Ecto neural progenitor cell (in vitro differentiated cells): ENCODE measurements around the gene MBLAC1.

ENCODE experiments used
- DNase-seq: peaks from one replicate; pipeline ENCODE4 v3.0.0-alpha.2; 2018; ENCODE audit warnings: low spot score

The MBLAC1 gene

DNA sequence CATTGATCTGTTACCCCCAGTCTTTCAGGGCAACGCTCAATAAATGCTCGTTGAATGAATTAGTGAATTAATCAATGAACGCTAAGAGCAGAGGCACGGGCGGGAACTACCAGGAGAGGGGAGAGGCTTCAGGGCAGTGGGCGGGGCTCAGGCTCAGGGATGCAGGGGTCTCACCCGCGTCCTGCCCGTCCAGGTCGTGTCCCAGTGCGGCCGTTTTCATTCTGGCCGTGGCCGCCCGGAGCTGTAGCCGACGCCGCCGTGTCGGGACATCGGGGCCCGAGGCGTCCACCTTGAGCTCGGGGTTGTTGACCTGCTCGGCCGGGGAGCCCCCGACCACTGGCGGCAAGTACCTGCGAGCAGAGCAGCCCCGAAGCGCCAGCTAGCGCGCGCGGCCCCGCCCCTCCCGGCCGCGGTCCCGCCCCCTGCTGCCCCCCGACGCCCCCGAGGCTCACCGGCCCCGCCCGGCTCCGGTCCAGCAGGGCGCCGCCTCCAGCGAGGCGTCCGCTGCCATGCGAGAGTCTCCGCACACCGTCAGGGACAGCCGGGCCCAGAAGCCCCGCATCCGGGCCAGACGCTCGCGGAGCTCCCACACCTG, 44.4 kb downstream of the MBLAC1 start:
- DNase-seq, result peak; percentile 68

GRCh38 chr7:100171840-100172239, 45.1 kb downstream of the MBLAC1 start:
- no peak for DNase-seq

- DNase-seq, result no peak
These were observed 47.2 kb downstream of the MBLAC1 start for GRCh38 chr7:100173806-100174495.

DNA sequence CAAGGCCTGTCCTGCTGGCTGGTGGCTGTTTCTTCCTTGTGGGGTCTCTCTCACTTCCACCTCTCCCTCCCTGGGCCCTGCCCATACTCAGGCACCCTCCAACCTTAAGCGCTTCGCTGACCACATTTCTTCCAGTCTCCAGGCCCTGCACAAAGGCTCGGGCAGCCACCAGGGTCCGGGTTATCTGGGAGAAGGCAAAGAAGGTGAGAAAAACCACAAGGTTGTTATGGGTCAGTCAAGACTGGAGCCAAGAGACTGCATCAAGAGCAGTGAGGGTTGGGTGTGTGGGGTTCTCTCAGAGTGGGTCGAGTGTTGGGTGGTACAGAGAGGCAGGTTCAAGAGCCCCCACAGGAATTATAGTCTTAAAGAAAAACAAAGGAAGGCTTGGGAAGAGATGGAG, 47.8 kb downstream of the MBLAC1 start:
- DNase-seq, result no peak

GRCh38 chr7:100175296-100175935, 48.6 kb downstream of the MBLAC1 start:
- no peak for DNase-seq

- no peak for DNase-seq
These were observed 49.6 kb downstream of the MBLAC1 start for GRCh38 chr7:100176096-100177044.

DNA sequence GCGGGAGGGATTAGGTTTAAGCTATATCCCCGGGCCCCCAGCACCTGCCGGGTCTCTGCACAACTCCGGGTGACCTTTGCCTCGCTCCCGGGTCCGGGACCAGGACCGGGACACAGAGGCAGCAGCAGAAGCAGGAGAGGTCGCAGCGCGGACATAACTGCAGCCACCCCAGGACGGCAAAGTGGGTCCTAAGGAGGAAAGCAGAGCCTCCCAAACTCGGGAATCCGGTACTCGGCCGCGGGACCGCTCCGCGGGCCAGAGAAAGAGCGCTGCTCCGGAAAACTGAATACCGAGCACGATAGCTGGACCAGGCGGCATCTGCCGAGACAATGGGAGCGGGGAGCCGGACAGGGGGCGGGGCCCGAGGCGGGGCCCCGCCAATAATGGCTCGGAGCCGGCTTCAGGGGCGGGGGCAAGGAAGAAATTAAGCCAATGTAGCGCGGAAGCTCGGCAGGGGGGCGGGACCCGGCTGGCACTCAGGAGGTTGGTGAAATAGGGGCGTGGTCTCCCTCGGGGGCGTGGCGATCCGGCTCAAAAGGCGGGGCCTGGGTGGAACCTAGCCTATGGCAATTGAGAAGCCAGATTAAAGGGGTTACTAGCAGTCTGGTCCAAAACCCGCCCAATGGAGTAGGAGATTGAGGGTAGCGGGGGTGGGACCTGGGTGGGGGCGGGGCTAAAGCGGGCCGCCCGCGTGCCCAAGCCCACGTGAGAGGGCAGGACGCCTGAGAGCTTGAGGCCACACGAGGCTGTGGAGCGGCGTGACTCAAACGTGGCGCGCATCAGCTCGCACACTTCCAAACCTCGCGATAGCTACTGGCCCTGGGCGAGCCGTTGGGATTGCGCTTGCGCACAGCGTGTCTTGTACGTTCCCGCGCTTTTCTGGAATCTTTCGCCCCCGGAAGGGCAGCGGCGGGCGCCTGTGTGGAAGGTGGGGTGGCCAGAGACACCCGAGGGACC, 50.6 kb downstream of the MBLAC1 start, which contains the start of the genes GPC2 and STAG3:
Gene GPC2 (minus strand): TSS at position 337 of the 957 bp plus-strand sequence. CDS start 182 bp downstream, at position 155.
Gene STAG3 (plus strand): TSS at position 874 of the 957 bp plus-strand sequence. CDS start 2,639 bp downstream, outside the sequence.
- peak; percentile 99 for DNase-seq
